ENCODE measurements around the gene APBA2.
"Not testable (repeated sequence)": the region's sequence is repeated elsewhere in the genome, so short reads cannot be mapped to it uniquely, and the experiment has no call there.

Gene APBA2

DNA sequence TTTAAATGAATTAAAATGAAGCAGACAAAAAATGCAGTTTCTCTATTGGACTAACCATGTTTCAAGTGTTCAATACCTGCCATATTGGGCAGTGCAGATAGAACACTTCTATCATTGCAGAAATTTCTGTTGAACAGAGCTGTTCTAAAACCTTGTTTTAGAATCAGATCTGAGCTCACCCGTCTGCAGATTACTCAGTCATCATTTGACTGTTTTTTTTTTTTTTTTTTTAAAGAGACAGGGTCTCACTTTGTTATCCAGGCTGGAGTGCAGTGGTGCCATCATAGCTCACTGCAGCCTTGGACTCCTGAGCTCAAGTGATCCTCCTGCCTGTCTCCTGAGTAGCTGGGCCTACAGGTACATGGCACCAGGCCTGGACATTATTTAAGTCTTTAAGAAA is 128.7 kb downstream of the APBA2 start:
- DNase-seq = no peak

DNA sequence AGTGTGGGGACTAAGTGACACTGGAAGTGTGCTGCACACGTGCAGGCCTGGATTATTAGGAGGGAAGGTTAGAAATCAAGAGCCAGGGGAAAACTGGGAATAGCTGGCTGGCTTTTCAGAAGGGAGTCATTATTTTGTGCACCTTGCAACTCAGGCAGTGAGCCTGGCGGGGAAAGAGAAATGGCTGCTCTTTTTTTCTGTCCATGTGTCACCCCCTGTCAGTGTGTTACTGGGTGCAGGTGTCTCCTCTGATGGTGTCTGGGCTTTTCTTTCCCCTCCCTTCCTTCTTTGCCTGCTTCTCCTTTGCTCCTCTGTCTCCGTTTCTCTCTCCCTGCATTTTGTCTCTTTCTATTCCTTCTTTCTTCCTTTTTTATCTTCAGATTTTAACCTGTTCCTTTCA is 130.7 kb downstream of the APBA2 start:
- DNase-seq = no peak

DNA sequence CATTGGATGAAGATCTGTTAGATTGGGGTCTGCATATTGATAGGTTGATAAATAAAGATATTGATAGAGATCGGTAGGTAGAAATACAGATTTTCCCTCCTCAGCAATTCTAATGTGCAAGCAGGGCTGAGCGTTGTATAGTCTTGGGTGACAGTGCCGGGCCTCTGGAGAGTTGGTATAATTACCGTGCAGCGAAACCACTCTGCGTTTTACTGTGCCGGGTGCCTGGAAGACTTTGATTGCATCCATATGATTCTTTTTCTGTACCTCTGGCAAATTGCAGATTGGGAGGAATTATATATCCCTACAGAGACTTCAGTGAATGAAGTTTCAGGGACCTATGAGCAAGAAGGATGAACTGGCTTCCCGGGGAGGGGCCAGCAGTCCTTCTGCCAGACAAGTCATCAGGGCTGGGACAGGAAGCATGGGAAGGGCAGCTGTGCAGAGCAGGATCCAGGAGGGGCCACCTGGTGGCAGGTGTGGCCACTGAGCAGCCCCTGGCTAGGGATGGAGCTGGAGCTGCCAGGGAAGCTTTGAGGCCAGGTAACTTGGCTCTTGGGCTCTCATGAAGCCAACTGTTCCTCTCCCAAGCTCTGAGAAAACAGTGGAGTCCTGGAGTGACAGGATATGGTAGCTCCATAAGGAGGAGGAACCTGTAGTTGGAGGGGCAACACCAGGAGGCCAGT is 132.5 kb downstream of the APBA2 start:
- DNase-seq = no peak

DNA sequence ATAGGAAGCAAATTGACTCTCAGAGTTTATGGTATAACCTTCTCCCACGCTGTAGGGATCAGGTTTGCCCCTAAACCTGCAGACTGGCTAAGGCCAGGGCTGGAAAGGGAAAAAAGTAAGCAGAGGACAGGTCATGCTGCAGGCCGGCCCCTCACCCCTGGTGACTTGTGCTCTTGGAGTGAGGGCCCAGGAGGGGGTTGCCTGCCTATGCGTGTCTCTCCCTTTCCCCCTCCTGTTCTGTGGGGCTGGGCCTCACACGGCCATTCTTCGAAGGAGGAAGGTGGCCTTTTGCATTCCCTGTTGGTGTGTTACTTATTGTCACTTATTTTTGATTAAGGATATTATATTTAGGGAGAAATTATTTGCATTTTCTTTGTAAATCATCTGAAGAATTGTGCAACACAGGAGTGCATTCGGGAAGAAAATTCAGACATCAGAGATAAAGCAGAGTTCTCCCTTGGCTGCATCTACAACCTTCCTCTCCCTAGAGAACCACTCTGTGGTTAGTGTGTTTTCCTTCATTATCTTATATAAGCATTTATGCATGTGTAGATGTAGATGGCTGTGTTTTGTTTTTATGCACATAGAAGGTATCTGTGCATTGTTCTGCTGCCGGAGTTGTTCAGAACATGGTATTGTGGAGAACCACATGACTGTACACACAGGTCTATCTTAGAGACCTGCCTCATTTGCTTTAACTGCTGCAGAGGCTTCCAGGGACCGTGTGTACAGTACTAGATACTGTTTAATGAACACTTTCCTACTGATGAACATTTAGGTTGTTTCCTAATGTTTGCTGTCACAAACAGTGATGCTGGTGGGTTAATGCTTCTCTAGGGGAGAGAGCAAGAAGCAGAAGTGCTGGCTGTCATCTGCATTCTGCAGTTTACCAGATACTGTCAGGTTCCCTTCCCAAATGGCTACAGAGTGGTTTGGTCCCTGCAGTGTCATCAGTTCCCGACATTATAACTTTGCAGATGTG is 133.5 kb downstream of the APBA2 start:
- no peak for DNase-seq

DNA sequence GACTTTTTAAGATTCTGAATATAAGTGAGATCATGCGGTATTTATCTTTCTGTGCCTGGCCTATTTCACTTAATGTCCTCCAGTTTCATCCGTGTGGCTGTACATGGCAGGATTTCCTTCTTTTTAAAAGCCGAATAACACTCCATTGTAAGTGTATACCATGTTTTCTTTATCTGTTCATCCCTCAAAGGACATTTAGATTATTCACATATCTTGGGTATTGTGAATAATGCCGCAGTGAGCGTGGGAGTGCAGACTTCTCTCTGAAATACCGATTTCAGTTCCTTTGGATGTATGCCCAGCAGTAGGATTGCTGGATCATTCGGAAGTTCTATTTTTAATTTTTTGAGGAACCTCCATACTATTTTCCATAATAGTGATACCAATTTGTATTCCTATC is 136.1 kb downstream of the APBA2 start:
- DNase-seq = no peak

DNA sequence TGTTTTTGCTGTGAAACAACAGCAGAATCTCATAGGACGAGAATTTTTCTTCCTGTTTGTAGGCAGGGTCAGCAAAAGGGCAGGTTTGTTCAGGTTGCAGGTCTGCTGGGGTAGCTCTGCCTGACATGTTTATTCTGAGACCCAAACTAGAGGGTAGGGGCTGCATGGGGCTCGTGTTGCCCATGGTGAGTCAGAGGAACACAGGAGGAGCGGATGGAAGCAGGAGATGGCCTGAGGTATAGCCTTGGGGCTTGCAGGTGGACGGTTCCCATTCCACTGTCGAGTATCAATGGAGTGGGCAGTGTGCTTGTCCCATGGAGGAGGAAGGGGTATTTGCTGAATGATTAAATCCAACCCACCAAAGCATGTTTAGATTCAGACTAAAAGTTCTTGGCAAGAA is 138.9 kb downstream of the APBA2 start:
- DNase-seq = no peak

DNA sequence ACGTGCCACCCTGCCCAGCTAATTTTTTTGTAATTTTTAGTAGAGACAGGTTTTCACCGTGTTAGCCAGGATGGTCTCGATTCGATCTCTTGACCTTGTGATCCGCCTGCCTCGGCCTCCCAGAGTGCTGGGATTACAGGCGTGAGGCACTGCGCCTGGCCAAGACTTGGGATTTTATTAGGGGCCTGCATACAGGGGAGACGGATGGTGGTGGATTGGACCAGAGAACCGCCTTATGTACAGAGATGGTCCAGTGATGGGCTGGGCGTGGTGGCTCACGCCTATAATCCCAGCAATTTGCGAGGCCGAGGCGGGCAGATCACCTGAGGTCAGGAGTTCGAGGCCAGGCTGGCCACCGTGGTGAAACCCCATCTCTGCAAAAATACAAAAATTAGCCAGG is 139.6 kb downstream of the APBA2 start:
- not testable (repeated sequence) for DNase-seq

DNA sequence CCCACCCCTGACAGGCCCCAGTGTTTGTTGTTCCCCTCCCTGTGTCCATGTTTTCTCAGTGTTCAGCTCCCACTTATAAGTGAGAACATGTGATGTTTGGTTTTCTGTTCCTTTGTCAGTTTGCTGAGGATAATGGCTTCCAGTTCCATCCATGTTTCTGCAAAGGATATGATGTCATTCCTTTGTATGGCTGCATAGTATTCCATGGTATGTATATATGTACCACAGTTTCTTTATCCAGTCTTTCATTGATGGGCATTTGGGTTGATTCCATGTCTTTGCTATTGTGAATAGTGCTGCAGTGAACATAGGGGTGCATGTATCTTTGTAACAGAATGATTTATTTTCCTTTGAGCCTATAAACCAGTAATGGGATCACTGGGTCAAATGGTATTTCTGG is 142.4 kb downstream of the APBA2 start:
- not testable (repeated sequence) for DNase-seq

DNA sequence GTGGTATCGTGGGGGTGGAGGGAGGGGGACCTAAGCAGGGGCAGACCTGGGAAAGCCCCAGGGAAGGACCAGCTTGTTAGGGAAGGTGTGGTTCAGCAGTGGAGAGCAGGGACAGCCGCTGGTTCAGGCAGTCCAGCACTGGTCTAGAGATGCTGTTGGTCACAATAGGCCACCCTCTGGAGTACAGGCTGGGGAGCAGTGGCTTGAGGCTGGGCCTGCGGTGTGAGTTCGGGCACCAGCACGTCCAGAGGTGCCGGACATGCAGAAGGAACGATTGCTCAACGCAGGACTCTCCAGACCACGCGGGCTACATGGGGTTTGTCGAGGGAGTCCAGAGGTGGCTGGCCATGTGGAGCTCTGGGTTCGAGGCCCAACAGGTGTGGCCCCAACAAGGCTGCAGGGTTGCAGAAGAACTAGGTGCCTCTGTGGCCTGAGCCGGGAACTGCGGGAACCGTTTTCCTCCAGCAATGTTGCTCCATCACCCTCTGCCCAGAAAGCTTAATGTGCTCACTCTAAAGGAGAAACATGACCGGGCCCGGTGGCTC is 143.9 kb downstream of the APBA2 start:
- DNase-seq = no peak

DNA sequence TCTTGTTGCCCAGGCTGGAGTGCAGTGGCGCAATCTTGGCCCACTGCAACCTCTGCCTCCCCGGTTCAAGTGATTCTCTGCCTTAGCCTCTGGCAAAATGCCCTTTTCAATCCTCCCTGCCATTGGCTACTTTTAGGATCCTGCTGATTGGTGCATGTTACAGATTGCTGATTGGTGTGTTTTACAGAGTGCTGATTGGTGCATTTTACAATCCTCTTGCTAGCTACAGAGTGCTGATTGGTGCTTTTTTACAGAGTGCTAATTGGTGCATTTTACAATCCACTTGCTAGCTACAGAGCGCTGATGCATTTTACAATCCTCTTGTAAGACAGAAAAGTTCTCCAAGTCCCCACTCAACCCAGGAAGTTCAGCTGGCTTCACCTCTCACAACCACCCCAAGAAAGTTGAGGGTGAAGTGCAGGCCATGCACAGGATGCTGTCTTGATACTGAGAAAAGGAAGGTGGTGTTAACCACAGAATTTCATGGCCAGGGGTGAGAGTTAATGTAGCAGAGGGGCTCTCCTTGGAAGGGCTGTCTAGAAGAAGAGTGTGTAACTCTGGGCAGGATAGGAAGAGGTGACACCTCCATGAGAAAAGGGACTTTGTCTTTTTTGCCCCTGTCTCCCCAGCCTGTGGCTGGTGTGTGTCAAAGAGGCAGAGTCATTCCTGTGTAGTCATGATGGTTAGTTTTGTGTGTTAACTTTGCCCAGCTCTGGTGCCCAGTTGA is 145.9 kb downstream of the APBA2 start:
- no peak for DNase-seq

DNA sequence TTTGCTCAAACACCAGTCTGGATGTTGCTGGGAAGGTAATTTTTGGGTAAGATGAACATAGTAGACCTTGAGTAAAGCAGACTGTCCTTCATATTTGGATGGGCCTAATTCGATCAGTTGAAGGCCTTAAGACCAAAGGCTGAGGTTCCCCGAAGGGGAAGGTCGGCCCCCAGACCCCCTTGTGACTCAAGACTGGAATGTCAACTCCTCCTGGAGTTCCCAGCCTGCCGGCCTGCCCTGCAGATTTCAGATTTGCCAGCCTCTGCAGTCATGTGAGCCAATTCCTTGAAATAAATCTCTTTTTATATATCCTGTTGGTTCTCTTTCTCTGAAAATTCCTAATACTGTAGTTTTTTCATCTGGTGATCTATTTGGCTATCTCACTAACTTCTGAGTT is 146.5 kb downstream of the APBA2 start:
- no peak for DNase-seq

DNA sequence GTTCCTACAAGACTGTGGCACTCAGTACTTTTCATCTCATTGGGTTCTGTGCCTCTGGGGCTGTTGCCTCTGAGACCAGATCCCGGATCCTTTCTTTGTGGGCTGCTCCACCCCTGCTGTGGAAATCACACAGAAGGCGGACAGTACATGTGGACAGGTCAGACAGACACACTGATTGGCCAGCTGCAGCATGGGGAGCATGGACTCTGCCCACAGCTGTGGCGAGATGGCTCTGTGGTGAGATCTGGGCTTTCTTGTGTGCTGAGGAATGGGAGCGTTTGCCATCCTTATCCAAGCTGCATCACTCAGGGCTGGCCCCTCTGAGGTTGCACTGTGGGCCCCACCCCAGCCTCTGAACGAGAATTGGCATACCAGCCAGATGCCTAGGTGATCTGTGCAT is 147.0 kb downstream of the APBA2 start:
- no peak for DNase-seq

DNA sequence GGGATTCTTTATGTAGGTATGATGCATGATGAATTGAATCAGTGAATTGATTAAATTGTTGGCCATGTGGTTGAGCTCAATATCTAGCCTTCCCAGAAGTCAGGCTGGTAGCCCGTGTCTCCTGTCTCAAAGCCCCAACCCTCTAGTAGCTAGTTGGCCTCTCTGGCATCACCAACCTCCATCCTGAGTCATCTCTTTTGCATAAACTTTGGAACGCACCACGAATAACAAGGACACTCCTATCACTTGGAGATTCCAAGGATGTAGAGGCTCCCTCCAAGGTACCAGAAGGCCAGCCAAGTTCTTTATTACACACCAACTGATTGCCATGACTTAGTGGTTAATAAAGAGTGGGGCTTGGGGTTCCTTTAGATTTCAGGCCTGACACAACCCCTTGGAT is 148.4 kb downstream of the APBA2 start:
- DNase-seq = no peak

DNA sequence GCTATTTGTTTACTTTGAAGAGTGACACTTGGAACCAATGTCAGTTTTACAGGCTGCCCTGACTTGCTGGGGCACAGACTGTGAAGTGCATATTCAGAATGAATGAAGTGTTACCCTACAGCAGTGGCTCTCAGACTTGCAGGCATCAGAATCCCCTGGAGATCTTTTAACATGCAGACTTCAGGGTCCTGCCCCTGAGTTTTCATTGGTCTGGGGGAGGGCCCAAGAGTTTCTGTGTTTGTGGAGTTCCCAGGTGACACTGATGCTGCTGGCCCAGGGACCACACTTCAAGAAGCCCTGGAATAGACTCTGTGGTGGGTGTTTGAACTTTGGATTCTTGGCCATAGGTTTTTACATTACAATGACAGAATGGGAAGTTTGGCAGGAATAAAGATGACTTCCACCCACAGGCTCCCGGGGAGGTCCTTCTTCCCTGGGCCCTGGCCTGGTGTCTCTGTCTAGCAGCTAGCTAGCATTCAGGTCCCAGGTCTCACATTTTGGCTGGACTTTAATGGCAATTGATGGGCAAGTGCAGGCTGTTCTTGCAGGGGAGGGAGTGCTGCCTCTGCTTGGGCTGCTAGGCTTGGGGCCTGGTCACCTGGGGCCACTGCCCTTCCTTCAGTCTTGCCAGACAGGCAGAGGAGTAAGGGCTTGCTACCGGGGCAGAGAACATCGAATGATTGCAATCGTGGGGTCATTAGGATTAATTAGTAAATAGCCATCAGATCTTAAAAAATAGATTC is 149.0 kb downstream of the APBA2 start:
- no peak for DNase-seq

DNA sequence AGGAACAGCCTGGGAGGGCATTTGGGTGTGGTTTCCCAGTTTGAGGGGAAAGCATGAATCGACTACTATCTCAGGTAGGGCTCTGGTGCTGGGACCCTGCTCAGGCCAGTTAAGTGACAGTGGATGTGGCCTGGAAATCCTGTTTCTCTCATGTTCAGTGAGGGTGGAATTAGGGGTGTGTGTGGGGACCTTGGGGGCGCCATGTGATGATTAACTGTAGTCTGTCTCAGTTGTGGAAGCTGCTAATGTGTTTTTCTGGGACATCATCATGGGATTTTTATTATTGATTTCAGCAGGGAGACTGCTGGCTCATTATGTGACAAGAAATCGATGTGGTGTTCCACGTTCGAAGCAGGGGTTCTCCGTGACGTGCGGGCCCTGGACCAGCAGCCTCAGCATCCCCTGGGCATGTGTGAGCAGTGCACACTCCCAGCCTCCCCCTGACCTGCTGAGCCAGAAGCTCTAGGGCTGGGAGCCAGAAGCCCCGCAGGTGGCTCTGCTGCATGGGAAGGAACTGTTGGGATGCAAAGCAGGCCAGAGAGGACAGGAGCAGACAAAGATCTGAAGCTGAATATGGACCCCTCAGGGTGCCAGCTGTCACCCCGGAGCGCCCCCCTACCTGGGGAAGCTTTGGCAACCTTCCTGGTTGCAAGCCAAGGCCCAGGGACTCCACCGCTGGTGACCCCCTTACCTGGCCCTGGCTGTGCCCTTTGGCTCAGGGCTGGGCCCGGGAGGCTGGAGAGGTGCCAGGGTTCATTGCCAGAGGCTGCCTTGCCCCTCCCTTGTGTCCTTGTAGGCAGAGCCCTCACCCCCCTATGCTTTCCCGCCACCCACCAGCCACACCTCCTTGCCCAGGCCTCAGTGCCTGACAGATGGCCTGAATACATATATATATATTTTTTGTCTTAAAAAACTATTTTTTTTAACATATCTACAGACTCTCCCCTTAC is 149.8 kb downstream of the APBA2 start:
- DNase-seq = no peak

DNA sequence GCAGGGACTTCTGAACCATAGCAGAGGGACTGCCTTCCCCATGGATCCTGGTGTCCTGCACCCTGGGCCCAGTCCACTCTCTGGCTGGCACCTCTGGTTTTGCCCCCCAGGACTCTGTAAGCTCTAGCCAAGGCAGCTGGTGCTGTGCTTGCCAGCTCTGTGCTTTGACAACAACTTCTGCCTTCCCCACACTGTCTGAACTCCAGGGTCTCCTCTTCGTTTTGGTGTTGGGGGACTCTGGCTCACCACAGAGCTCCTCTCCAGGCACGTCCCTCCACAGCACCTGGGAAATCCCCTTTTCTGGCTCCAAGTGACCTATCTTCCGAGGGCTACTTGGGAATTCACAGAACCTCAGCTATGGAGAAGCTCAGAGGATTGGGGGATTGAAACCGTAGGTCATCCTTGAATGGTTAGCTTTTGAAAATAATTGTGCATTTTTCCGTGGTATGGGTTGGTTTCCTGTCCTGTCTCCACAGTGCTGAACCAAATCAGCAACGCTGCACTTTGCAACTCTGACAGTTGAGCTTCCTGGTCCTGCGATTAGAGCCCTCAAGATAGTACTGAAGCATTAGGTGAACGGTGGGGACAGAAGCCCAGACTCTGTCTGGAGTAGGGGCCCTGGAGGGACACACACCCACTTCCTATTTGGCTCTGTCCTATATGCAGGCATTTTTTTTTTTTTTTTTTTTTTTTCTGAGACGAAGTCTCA is 152.4 kb downstream of the APBA2 start:
- DNase-seq = no peak

DNA sequence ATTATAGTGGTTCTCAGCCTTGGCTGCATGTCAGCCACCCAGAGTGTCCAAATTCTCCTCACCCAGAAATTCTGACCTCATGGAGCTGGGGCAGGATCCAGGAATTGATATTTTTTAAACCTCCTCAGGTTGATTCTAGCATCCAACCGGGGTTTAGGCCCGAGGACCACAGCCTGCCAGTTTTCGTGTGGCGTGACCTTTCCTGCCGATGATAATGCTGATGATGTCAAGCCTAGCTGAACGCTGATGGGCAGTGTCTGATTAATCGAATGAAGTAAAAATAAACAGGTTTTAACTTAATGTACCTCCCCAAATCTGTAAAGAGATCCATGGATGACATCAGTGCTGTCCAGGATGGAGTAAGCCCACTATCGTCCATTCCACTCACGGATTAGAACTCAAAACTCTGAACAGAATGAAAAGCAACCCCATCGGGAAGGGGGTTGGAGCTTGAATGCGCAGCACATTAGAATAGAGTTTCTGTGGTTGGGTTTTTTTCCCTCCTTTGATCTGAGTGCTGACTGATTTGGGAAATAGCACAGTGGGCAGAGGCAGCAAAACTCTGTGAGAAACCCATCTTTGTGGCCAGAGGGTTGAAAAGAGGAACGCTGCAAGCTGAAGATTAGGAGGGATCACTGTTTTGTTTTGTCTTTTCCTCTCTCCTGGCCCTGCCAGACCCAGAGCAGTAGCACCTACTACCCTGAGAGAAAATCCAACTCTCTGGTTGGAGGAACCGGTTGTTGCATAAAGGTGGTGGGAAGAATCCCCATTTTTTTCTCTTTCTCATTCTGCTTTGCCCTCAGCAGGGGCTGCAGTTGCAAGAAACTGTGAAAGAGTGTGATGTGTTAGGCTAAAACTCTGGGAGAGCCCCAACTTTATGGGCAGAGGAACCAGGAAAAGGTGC is 153.9 kb downstream of the APBA2 start:
- DNase-seq = no peak

DNA sequence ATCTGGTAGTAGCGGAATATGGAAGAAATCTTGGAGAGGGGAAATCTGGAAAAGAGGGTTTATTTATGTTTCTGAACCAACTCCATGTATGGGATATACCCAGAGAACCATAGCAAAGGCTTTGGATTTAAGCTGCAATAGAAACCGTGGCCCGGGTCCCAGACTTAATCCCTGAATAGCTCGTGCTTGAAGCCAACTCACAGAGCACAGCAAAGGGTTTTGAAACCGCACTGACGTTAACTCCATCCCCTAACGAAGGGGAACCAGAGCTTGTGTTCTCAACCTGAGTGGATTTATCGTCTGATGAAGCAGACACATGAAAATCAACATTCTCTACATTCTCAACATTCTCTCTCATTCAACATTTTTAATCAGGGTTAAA is 154.6 kb downstream of the APBA2 start:
- no peak for DNase-seq

DNA sequence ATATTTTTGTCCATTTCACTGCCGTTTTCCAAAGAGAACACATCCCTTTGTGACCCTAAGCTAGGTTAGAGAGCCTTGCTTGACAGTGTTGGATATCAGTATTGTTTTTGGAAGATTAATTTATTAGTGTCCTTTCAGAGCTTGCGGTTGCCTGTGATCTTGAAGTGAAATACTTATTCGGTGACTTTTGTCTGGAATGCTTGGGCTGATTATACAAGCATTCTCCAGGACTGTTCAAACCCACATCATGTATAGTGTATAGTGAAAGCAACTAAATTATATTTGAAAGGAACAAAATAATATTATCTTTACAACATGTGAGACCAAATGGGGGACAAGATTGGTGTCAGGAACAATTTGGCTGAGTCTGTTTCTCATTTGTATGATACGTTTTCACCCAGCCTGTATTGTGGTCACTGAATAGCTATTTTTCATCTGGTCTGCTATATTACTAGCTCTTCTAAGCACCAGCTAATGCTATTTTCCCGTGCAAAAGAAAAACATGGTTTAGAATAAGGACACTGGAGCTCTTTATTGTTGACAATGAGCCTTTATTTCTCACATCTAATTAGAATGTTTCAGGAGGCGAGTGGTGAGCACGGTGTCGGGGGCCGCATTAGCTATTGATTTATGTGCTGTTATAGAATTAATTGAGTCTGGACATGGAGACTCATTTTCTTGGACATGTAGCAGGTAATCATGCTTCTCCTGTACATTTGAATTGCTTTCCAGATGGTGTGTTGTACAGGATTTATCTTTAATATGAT is 158.1 kb downstream of the APBA2 start:
- no peak for DNase-seq

Data from NCI-H187 (cell line).